GM12872 (cell line): ENCODE results near the gene DEPDC5.

Source experiments
- CTCF ChIP-seq: IDR thresholded peaks from 3 replicates; pipeline ENCODE4 v1.5.1; 2011; ENCODE audit warnings: low read depth, mild to moderate bottlenecking, low read length, moderate library complexity; ENCODE audit not compliant: insufficient read depth

The DEPDC5 gene

GRCh38 chr22:31840585-31840984 lies 86.8 kb downstream of the DEPDC5 start:
- TF ChIP-seq CTCF, result no peak

GRCh38 chr22:31841078-31841827 lies 87.4 kb downstream of the DEPDC5 start:
- no peak for TF ChIP-seq CTCF

GRCh38 chr22:31843526-31843925 lies 89.7 kb downstream of the DEPDC5 start:
- no peak for TF ChIP-seq CTCF

GRCh38 chr22:31844941-31845340 lies 91.1 kb downstream of the DEPDC5 start:
- no peak for TF ChIP-seq CTCF

- peak; percentile 67 for TF ChIP-seq CTCF
Measured at GRCh38 chr22:31846161-31847115, 92.6 kb downstream of the DEPDC5 start.

- TF ChIP-seq CTCF, result no peak
Measured at GRCh38 chr22:31848411-31848810, 94.6 kb downstream of the DEPDC5 start.

- TF ChIP-seq CTCF, result no peak
Measured at GRCh38 chr22:31850135-31850534, 96.3 kb downstream of the DEPDC5 start.
